ENCODE measurements around the gene GRIFIN. TPM values are rescaled to one million over a fixed set of nuclear protein-coding genes. Genes with fewer than 3 reads are reported as not detected.

Gene GRIFIN
- total RNA-seq, 1 donor from 2014 or later, result not detected

GRCh38 chr7:2479276-2480069 is 3.3 kb upstream of the GRIFIN start:
- no peak for DNase-seq (ENCODE audit: extremely low spot score, unreplicated experiment)
- H3K4me1 Mint-ChIP-seq (ENCODE audit: unreplicated experiment), result peaks cover 24% of the 10 kb centered on the region
- no peak overlapping the region for H3K4me3 Mint-ChIP-seq (ENCODE audit: unreplicated experiment)
- H3K27ac Mint-ChIP-seq (ENCODE audit: unreplicated experiment), result no peak overlapping the region
- TF ChIP-seq CTCF (IDR thresholded peaks at IDR 0.05), result no peak
- no peaks in the 10 kb centered on the region for H3K27me3 Mint-ChIP-seq (ENCODE audit: unreplicated experiment)
- H3K9me3 Mint-ChIP-seq (ENCODE audit: unreplicated experiment), result no peaks in the 10 kb centered on the region
- no peaks in the 10 kb centered on the region for H3K36me3 Mint-ChIP-seq (ENCODE audit: unreplicated experiment)

DNA sequence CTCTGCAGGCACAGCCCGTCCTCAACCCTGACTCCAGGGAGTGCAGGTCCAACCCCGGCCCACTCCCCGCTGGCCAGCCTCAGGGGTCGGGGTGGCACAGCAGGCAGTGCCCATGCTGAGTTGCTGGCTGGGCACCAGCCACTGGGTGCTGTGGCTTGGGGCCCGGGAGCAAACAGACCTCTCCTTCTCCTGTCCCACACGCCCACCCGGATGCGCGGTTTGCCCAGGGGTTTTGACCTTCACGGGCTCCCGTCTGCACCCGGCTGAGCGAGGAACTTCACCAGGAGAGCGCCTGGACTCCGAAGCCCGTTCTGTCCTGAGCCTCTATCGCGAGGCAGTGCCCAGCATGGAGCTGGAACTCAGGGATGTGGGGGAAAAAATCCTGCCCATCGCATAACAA is 2.6 kb upstream of the GRIFIN start:
- no peak overlapping the region for H3K27ac Mint-ChIP-seq (ENCODE audit: unreplicated experiment)
- no peak for DNase-seq (ENCODE audit: extremely low spot score, unreplicated experiment)
- H3K27me3 Mint-ChIP-seq (ENCODE audit: unreplicated experiment), result no peaks in the 10 kb centered on the region
- H3K4me3 Mint-ChIP-seq (ENCODE audit: unreplicated experiment), result no peak overlapping the region
- no peak for TF ChIP-seq CTCF (IDR thresholded peaks at IDR 0.05)
- H3K36me3 Mint-ChIP-seq (ENCODE audit: unreplicated experiment), result no peaks in the 10 kb centered on the region
- H3K4me1 Mint-ChIP-seq (ENCODE audit: unreplicated experiment), result peaks cover 24% of the 10 kb centered on the region
- H3K9me3 Mint-ChIP-seq (ENCODE audit: unreplicated experiment), result no peaks in the 10 kb centered on the region

DNA sequence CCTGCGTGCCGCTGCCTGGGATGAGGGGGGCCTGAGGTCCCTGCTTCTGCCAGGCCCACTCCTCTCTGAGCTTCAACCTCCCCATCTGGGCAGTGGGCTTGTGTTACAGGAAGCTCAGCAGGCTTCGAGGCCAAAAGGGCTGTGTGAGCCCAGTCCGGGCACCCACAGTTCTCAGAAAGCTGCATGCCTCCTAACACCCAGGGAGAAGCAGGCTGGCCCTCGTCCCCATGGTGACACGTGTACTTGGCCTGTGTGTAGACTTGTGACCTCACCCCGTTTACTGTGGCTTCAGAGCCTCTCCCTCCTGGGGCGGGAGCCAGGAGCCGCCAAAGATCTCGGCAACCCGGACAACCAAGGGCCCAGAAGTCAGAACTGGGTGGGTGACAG is 2.2 kb upstream of the GRIFIN start:
- Mint-ChIP-seq H3K36me3 (ENCODE audit: unreplicated experiment) (no peaks in the 10 kb centered on the region), H3K27me3 (ENCODE audit: unreplicated experiment) (no peaks in the 10 kb centered on the region), H3K9me3 (ENCODE audit: unreplicated experiment) (no peaks in the 10 kb centered on the region), H3K4me3 (ENCODE audit: unreplicated experiment) (no peak overlapping the region), H3K27ac (ENCODE audit: unreplicated experiment) (no peak overlapping the region), H3K4me1 (ENCODE audit: unreplicated experiment) (peaks cover 24% of the 10 kb centered on the region)
- no peak for TF ChIP-seq CTCF (IDR thresholded peaks at IDR 0.05)
- DNase-seq (ENCODE audit: extremely low spot score, unreplicated experiment), result no peak

DNA sequence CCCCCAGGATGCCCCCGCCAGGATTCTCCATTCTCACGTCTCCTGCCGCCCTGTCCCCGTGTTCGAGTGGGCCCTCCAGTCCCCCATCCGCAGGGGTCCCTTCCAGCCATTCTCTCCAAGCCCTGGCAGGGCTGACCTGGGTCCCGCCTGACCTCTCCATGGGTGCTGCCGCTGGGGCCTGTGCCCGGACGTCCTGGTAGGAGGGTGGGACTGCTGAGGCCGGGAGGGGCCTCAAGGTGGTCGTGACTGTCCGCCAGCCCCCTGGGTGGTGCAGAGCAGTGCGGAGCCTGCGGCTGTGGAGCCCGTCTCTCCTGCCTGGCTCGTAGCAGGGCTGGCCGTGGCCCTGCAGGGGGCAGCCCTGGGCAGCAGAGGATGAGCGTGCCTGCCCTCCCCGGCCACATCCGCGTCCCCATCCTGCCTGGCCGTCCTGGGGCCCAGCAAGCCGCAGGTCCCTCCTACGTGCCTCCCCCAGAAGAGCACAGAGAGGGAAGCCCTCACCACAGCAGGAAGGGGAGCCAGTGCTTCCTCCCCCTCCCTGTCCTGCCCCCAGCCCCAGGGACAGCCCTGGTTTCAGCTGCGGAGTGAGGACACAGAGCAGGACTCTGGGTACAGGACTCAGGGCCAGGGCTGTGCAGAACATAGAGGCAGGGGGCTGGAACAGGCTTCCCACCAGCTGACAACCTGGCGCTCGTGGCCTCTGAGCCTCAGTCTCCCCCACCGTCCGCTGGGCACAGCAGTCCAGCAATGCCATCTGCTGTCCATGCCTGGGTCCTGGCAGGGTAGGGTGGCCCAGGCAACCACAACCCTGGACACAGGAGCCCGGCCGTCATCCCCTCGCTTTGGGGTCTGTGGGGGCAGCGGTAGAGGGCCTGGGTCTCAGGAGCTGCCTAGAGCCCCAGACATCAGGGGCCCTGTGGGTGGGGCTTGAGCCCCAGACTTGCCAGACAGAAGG is 1.5 kb upstream of the GRIFIN start:
- TF ChIP-seq CTCF (IDR thresholded peaks at IDR 0.05), result peak; percentile 78
- Mint-ChIP-seq H3K27ac (ENCODE audit: unreplicated experiment) (no peak overlapping the region), H3K9me3 (ENCODE audit: unreplicated experiment) (no peaks in the 10 kb centered on the region), H3K36me3 (ENCODE audit: unreplicated experiment) (no peaks in the 10 kb centered on the region), H3K4me3 (ENCODE audit: unreplicated experiment) (no peak overlapping the region), H3K27me3 (ENCODE audit: unreplicated experiment) (no peaks in the 10 kb centered on the region), H3K4me1 (ENCODE audit: unreplicated experiment) (peaks cover 24% of the 10 kb centered on the region)
- no peak for DNase-seq (ENCODE audit: extremely low spot score, unreplicated experiment)

Data from osteocyte (in vitro differentiated cells).